Measurements from ENCODE around the gene AMMECR1.

AMMECR1 gene

GRCh38 chrX:110287605-110288004 is 30.3 kb downstream of the AMMECR1 start:
- ATAC-seq: no peak
- Mint-ChIP-seq H3K36me3 (no peaks in the 10 kb centered on the region), H3K4me1 (peaks cover 17% of the 10 kb centered on the region)

DNA sequence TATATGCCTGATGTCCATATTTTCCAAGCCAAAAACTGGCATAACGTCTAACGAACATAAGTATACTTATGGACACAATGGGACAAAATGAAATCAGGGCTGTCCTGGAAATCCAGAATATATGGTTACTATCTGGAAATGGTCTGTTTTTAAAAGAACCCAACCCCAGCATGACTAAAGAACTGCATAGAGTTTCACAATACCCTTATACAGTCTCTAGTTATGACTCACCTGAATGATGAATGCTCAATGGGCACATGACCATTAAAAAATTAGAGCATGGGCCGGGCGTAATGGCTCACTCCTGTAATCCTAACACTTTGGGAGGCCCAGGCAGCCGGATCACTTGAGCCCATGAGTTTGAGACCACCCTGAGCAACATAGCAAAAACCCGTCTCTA is 31.8 kb downstream of the AMMECR1 start:
- H3K36me3 Mint-ChIP-seq: no peaks in the 10 kb centered on the region
- H3K4me1 Mint-ChIP-seq: peaks cover 29% of the 10 kb centered on the region
- no peak overlapping the region for H3K4me3 Mint-ChIP-seq
- H3K27ac Mint-ChIP-seq: no peak overlapping the region
- peak; percentile 81 for ATAC-seq
- H3K9me3 Mint-ChIP-seq: no peaks in the 10 kb centered on the region
- no peak for DNase-seq (ENCODE audit: low spot score in 2 of 2)

More at GRCh38 chrX:110287605-110288004, 30.3 kb downstream of the AMMECR1 start:
- no peak for DNase-seq (ENCODE audit: low spot score in 2 of 2)
- no peaks in the 10 kb centered on the region for H3K9me3 Mint-ChIP-seq
- H3K27ac Mint-ChIP-seq: no peak overlapping the region
- no peak overlapping the region for H3K4me3 Mint-ChIP-seq

GRCh38 chrX:110284159-110284558 is 33.7 kb downstream of the AMMECR1 start:
- no peak overlapping the region for H3K4me3 Mint-ChIP-seq
- ATAC-seq: no peak
- no peaks in the 10 kb centered on the region for H3K9me3 Mint-ChIP-seq
- H3K27ac Mint-ChIP-seq: no peak overlapping the region
- peaks cover 30% of the 10 kb centered on the region for H3K4me1 Mint-ChIP-seq
- DNase-seq (ENCODE audit: low spot score in 2 of 2): no peak
- no peaks in the 10 kb centered on the region for H3K36me3 Mint-ChIP-seq

DNA sequence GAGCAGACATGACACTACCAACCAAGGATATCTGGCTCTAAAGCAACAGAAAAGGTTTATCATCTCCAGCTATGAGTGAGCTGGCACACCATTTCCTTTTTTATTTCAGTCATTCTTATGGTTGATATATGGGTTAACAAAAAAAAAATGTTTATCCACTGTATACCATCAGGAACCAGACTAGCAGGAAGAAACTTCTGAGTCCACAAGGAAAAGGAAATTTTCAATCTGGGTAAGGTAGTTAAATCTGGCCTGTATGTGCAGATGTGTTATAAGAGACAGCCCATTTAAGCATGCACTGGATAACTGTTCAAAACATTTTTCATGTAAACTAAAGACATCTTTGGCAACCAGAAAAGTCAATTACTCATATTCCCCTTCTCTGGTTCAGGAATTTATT is 35.0 kb downstream of the AMMECR1 start:
- no peaks in the 10 kb centered on the region for H3K9me3 Mint-ChIP-seq
- H3K4me1 Mint-ChIP-seq: peaks cover 27% of the 10 kb centered on the region
- no peaks in the 10 kb centered on the region for H3K36me3 Mint-ChIP-seq
- no peak for DNase-seq (ENCODE audit: low spot score in 2 of 2)
- ATAC-seq: peak; percentile 45
- no peak overlapping the region for H3K27ac Mint-ChIP-seq
- no peak overlapping the region for H3K4me3 Mint-ChIP-seq

- Mint-ChIP-seq H3K27ac (no peak overlapping the region), H3K9me3 (no peaks in the 10 kb centered on the region), H3K4me1 (peaks cover 19% of the 10 kb centered on the region), H3K36me3 (no peaks in the 10 kb centered on the region), H3K4me3 (no peak overlapping the region)
- no peak for ATAC-seq
- DNase-seq (ENCODE audit: low spot score in 2 of 2): no peak
Observed at GRCh38 chrX:110281377-110281776, 36.5 kb downstream of the AMMECR1 start.

- Mint-ChIP-seq H3K36me3 (no peaks in the 10 kb centered on the region), H3K4me3 (no peak overlapping the region), H3K27ac (no peak overlapping the region), H3K9me3 (peaks cover 2% of the 10 kb centered on the region), H3K4me1 (peaks cover 18% of the 10 kb centered on the region)
- ATAC-seq (no peak), DNase-seq (ENCODE audit: low spot score in 2 of 2) (no peak)
Observed at GRCh38 chrX:110280954-110281353, 36.9 kb downstream of the AMMECR1 start.

DNA sequence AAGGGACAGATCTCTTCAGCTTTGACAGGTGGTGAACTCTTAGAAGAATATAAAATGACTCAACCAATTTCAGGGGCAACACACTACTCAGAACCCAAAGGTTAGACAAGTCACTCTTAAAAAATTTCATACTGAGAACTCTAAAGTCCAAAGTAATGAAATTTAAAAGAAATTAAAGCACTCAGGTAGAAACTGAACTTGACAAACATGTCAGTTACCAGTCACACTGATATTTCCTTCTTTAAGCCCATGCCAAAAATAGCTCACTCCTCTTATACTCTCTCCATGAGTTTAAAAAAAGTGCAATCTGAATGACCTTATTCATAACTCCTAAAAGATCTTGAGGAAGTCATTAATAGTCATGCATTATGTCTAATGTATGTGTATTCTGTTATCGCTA is 40.3 kb downstream of the AMMECR1 start:
- no peak overlapping the region for H3K4me3 Mint-ChIP-seq
- no peak overlapping the region for H3K27ac Mint-ChIP-seq
- no peaks in the 10 kb centered on the region for H3K36me3 Mint-ChIP-seq
- peaks cover 4% of the 10 kb centered on the region for H3K9me3 Mint-ChIP-seq
- H3K4me1 Mint-ChIP-seq: peaks cover 18% of the 10 kb centered on the region
- DNase-seq (ENCODE audit: low spot score in 2 of 2): no peak
- ATAC-seq: peak; percentile 58

- Mint-ChIP-seq H3K36me3 (no peaks in the 10 kb centered on the region), H3K9me3 (peaks cover 4% of the 10 kb centered on the region), H3K27ac (no peak overlapping the region), H3K4me3 (no peak overlapping the region), H3K4me1 (peaks cover 12% of the 10 kb centered on the region)
- DNase-seq (ENCODE audit: low spot score in 2 of 2) (no peak), ATAC-seq (peak; percentile 57)
Observed at GRCh38 chrX:110276778-110277177, 41.1 kb downstream of the AMMECR1 start.

- DNase-seq (ENCODE audit: low spot score in 2 of 2) (no peak), ATAC-seq (no peak)
- H3K4me1 Mint-ChIP-seq: peaks cover 19% of the 10 kb centered on the region
- H3K27ac Mint-ChIP-seq: no peak overlapping the region
- no peak overlapping the region for H3K4me3 Mint-ChIP-seq
- no peaks in the 10 kb centered on the region for H3K9me3 Mint-ChIP-seq
- H3K36me3 Mint-ChIP-seq: no peaks in the 10 kb centered on the region
Observed at GRCh38 chrX:110268886-110269285, 49.0 kb downstream of the AMMECR1 start.

DNA sequence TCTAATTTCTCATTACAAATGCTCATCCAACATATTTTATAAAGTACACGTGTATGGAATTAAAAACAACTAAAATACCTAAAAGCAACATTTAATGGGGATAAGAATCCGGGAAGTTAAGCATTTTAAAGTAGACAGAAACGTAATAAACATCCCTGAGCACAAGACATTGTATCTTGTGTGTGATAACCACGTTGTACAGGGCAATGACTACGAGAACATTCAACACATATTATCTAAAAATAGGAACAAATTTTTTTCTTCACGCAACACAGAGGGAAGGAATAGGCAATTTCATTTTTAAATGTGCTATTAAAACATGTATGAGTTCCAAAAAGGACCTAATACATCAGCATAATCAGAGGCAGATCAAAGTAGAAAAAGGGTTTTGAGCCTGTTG is 49.5 kb downstream of the AMMECR1 start:
- H3K4me1 Mint-ChIP-seq: peaks cover 17% of the 10 kb centered on the region
- H3K9me3 Mint-ChIP-seq: no peaks in the 10 kb centered on the region
- no peaks in the 10 kb centered on the region for H3K36me3 Mint-ChIP-seq
- H3K4me3 Mint-ChIP-seq: no peak overlapping the region
- ATAC-seq (no peak), DNase-seq (ENCODE audit: low spot score in 2 of 2) (no peak)
- H3K27ac Mint-ChIP-seq: peak overlapping the region; percentile 17

- ATAC-seq (no peak), DNase-seq (ENCODE audit: low spot score in 2 of 2) (no peak)
- Mint-ChIP-seq H3K9me3 (no peaks in the 10 kb centered on the region), H3K4me1 (peaks cover 15% of the 10 kb centered on the region), H3K4me3 (no peak overlapping the region), H3K36me3 (no peaks in the 10 kb centered on the region), H3K27ac (peak overlapping the region; percentile 17)
Observed at GRCh38 chrX:110267874-110268273, 50.0 kb downstream of the AMMECR1 start.

DNA sequence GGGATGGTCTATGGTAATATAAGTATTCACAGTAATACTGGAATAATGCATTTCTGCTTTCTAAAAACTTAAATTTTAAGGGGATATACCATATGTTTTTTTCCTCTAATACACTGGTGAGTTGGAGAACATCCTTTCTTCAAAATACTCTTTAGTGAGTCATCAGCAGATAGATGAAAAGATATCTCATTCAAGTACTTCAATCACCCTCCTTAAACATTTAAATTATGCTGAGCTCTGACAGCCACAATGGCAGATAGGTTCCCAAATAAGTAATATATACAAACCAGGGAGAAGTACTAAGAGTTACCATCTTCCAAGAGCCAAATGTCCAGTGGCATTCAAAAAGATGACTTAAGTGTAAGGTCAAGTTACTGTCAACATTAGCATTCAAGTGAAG is 52.2 kb downstream of the AMMECR1 start:
- no peak for DNase-seq (ENCODE audit: low spot score in 2 of 2)
- no peak for ATAC-seq
- Mint-ChIP-seq H3K36me3 (no peaks in the 10 kb centered on the region), H3K4me1 (peaks cover 12% of the 10 kb centered on the region), H3K9me3 (no peaks in the 10 kb centered on the region), H3K4me3 (no peak overlapping the region), H3K27ac (no peak overlapping the region)

- no peaks in the 10 kb centered on the region for H3K36me3 Mint-ChIP-seq
- no peaks in the 10 kb centered on the region for H3K4me1 Mint-ChIP-seq
- no peaks in the 10 kb centered on the region for H3K9me3 Mint-ChIP-seq
- no peak overlapping the region for H3K4me3 Mint-ChIP-seq
- DNase-seq (ENCODE audit: low spot score in 2 of 2): no peak
- H3K27ac Mint-ChIP-seq: no peak overlapping the region
- no peak for ATAC-seq
Observed at GRCh38 chrX:110259117-110259516, 58.8 kb downstream of the AMMECR1 start.

GRCh38 chrX:110258552-110258951 is 59.3 kb downstream of the AMMECR1 start:
- DNase-seq (ENCODE audit: low spot score in 2 of 2): no peak
- Mint-ChIP-seq H3K4me1 (no peaks in the 10 kb centered on the region), H3K36me3 (no peaks in the 10 kb centered on the region), H3K4me3 (no peak overlapping the region), H3K27ac (no peak overlapping the region), H3K9me3 (peaks cover 2% of the 10 kb centered on the region)
- ATAC-seq: no peak

- no peaks in the 10 kb centered on the region for H3K36me3 Mint-ChIP-seq
- ATAC-seq: no peak
- H3K4me1 Mint-ChIP-seq: no peaks in the 10 kb centered on the region
- H3K4me3 Mint-ChIP-seq: no peak overlapping the region
- no peak overlapping the region for H3K27ac Mint-ChIP-seq
- peaks cover 2% of the 10 kb centered on the region for H3K9me3 Mint-ChIP-seq
- no peak for DNase-seq (ENCODE audit: low spot score in 2 of 2)
Observed at GRCh38 chrX:110257889-110258288, 60.0 kb downstream of the AMMECR1 start.

DNA sequence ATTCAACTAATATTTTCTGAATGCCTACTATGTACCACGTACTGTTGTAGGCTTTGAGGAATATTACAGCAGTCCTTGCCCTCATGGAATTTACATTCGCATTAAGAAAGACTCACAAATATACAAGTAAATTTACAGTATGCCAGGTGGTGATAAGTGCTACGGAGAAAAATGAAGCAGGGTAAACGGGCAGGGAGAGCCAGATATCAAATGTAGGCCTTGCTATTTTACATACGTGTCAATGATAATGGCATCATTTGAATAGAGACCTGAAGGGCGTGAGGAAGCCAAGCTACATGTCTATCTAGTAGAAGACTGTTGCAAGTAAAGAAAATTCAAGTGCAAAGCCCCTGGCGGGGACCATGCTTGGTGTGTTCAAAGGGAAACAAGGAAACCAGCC is 65.2 kb downstream of the AMMECR1 start:
- ATAC-seq: no peak
- Mint-ChIP-seq H3K9me3 (peaks cover 2% of the 10 kb centered on the region), H3K4me1 (peaks cover 17% of the 10 kb centered on the region), H3K36me3 (no peaks in the 10 kb centered on the region), H3K27ac (no peak overlapping the region), H3K4me3 (no peak overlapping the region)
- no peak for DNase-seq (ENCODE audit: low spot score in 2 of 2)

- no peak overlapping the region for H3K27ac Mint-ChIP-seq
Observed at GRCh38 chrX:110251961-110252360, 65.9 kb downstream of the AMMECR1 start.

More at GRCh38 chrX:110251961-110252360, 65.9 kb downstream of the AMMECR1 start:
- H3K4me1 Mint-ChIP-seq: peaks cover 23% of the 10 kb centered on the region
- no peak overlapping the region for H3K4me3 Mint-ChIP-seq
- H3K36me3 Mint-ChIP-seq: no peaks in the 10 kb centered on the region
- H3K9me3 Mint-ChIP-seq: peaks cover 2% of the 10 kb centered on the region
- ATAC-seq (no peak), DNase-seq (ENCODE audit: low spot score in 2 of 2) (no peak)

Data from stimulated activated effector memory CD8-positive, alpha-beta T cell treated with anti-CD3 and anti-CD28 coated beads, Interleukin-12 subunit alpha, Interleukin-12 subunit beta, amount 100 ng/mL, for 72 hours (primary cell).